Heart right ventricle (tissue), 16 donors: ENCODE data around the gene ANKRD33. TPM values are rescaled to one million over a fixed set of nuclear protein-coding genes. Genes with fewer than 3 reads are reported as not detected.

Experiments
- ATAC-seq, 8 donors: fragments of 200-7000 bp; cut with Tn5 transposase; one replicate each; pipeline ENCODE4 v1.9.1; 2020; ENCODE audit warnings: mild to moderate bottlenecking in 8 of 8, moderate library complexity in 8 of 8, moderate number of reproducible peaks in 1 of 8
- DNase-seq, 2 donors: peaks; one replicate each; pipeline ENCODE4 v3.0.0-alpha.2; 2020
- H3K27ac ChIP-seq, 10 donors: fragments of 200-600 bp; sonication (generic) in 2 of 10; one replicate each; pipeline versions ENCODE4 v1.5.0 to v1.8.0; 2020 to 2022; ENCODE audit warnings: mild to moderate bottlenecking in 3 of 10
- H3K27me3 ChIP-seq, 7 donors: fragments of 200-600 bp; one replicate each; pipeline ENCODE4 v1.8.0; 2021 to 2022; ENCODE audit warnings: mild to moderate bottlenecking in 2 of 7
- H3K36me3 ChIP-seq, 9 donors: fragments of 200-600 bp; sonication (generic) in 1 of 9; one replicate each; pipeline versions ENCODE4 v1.5.0 to v1.8.0; 2020 to 2022; ENCODE audit warnings: mild to moderate bottlenecking in 2 of 9
- H3K4me1 ChIP-seq, 9 donors: fragments of 200-600 bp; sonication (generic) in 1 of 9; one replicate each; pipeline versions ENCODE4 v1.5.0 to v1.8.0; 2020 to 2022; ENCODE audit warnings: mild to moderate bottlenecking in 4 of 9
- H3K4me3 ChIP-seq, 10 donors: fragments of 200-600 bp; sonication (generic) in 2 of 10; one replicate each; pipeline versions ENCODE4 v1.5.0 to v1.8.0; 2020 to 2022; ENCODE audit warnings: mild to moderate bottlenecking in 7 of 10, moderate library complexity in 2 of 10
- H3K9me3 ChIP-seq, 11 donors: fragments of 200-600 bp in 10 of 11; sonication (generic) in 2 of 11; one replicate each; pipeline versions ENCODE4 v1.5.0 to v1.8.0; 2013 to 2022; ENCODE audit warnings: mild to moderate bottlenecking in 2 of 11, control low read depth in 1 of 11, moderate library complexity in 1 of 11
- CTCF ChIP-seq, 9 donors: fragments of 200-600 bp; sonication (generic) in 2 of 9; IDR thresholded peaks; one replicate each; pipeline versions ENCODE4 v1.5.0 to v1.8.0; 2021 to 2022; ENCODE audit warnings: antibody characterized with exemption in 9 of 9, mild to moderate bottlenecking in 5 of 9, moderate library complexity in 1 of 9
- WGBS, 2 donors: extraction: QIAGEN DNeasy Blood & Tissue Kit; methylation state at CpG; one replicate each; pipeline ENCODE4 v1.1.7; 2013; ENCODE audit warnings: inconsistent platforms in 1 of 2; 5-methylcytosine and 5-hydroxymethylcytosine counted together
- intact Hi-C, 10 donors: fragments of 100-400 bp; cut with DNase I; formaldehyde crosslinking; loops; one replicate each; pipeline versions ENCODE4 v1.11.1 to v1.14.2; 2022
- polyA plus RNA-seq, 2 donors: library from polyadenylated mRNA; stranded (reverse); fragments of 200-250 nt; gene quantifications; one replicate each; pipeline ENCODE4 v1.2.3, GENCODE V29; 2013
- total RNA-seq, 10 donors: library from RNA; stranded (reverse); fragmentation: NEBNext Ultra II Directional in 3 of 10; extraction: Animal tissue kit (Norgen Biotek cat#: 25700) in 3 of 10; gene quantifications; one replicate each; pipeline versions ENCODE4 v1.2.1 to v1.2.4, GENCODE V29; 2021 to 2023
- donor health status: Arrhythmogenic right ventricular cardiomyopathy.
- donor health status: ischemic (EF 13 %, LVEDD 7.1; RV severe dilation, severe dysfunction).
- donor health status: healthy with polysubstance abuse.
- donor health status: DM: no; HTN: yes; CAD: no.
- donor health status: DM: no; HTN: no; CAD: no.
- donor health status: ischemic (EF 25% LVEDD 6.9; RV normal size, moderate dysfunction).
- donor health status: ischemic (EF 25% LVEDD 5.7; RV mildly dilated, moderate dysfunction).
- donor health status: healthy.
- donor health status: DM: yes; HTN: yes; CAD: no.
- donor health status: Ischemic cardiomyopathy.
- donor health status: ischemic (EF 35%, LVEDD 5.7; RV mildly dilated, moderate dysfunction).
- donor health status: nonischemic (EF 11% LVEDD 7.7; RV severe dilation, severe dysfunction).
- donor health status: DM: yes; HTN: yes; CAD: no.
- donor health status: PGD.
- donor health status: ischemic (EF 29% LVEDD 5.4; RV normal size, mild dysfunction).
- donor health status: nonischemic (EF 23%, LVEDD 6.1; RV moderate dilation, normal function).

ANKRD33 gene
- total and polyA plus RNA-seq, 12 donors: 0.01 TPM; not detected in 11

- WGBS, 2 donors: 97 to 98% methylated on average over 3 of the region's 3 CpGs
- Histone ChIP-seq H3K36me3 (no peaks in the 10 kb centered on the region), H3K9me3 (no peaks in the 10 kb centered on the region), H3K27ac (no peak overlapping the region), H3K4me3 (no peak overlapping the region), H3K27me3 (peaks cover 0 to 36% (median 20%) of the 10 kb centered on the region in 7 donors), H3K4me1 (peaks cover 6 to 36% (median 20%) of the 10 kb centered on the region in 9 donors)
- no peak for ATAC-seq
- no peak for TF ChIP-seq CTCF (IDR thresholded peaks at IDR 0.05)
- DNase-seq: no peak
- intact Hi-C loops: loop anchor here in 8 of 10 donors (5.0 to 10.0 kb wide), 8 partner anchors 40 to 450 kb away; partner anchors contain the start of gene SLC4A8 (in 2 of the 8)
These were observed 15.3 kb upstream of the ANKRD33 start for GRCh38 chr12:51872689-51872981.

- H3K9me3 ChIP-seq: no peaks in the 10 kb centered on the region
- intact Hi-C loops: loop anchor here in 8 of 10 donors (5.0 to 10.0 kb wide), 8 partner anchors 41 to 451 kb away; partner anchors contain the start of gene SLC4A8 (in 2 of the 8)
- no peak for ATAC-seq
- 87 to 91% methylated on average over 8 of the region's 8 CpGs for WGBS, 2 donors
- H3K27ac ChIP-seq: no peak overlapping the region
- no peak for DNase-seq
- H3K4me3 ChIP-seq: no peak overlapping the region
- no peaks in the 10 kb centered on the region for H3K36me3 ChIP-seq
- H3K4me1 ChIP-seq: peaks cover 6 to 33% (median 20%) of the 10 kb centered on the region in 9 donors
- no peak for TF ChIP-seq CTCF (IDR thresholded peaks at IDR 0.05)
- H3K27me3 ChIP-seq: peaks cover 0 to 28% (median 15%) of the 10 kb centered on the region in 7 donors
These were observed 14.5 kb upstream of the ANKRD33 start for GRCh38 chr12:51873251-51873994.

- 70 to 71% methylated on average over 8 of the region's 8 CpGs for WGBS, 2 donors
- Histone ChIP-seq H3K27ac (no peak overlapping the region), H3K4me1 (peaks cover 3 to 27% (median 16%) of the 10 kb centered on the region in 9 donors), H3K4me3 (no peak overlapping the region), H3K9me3 (no peaks in the 10 kb centered on the region), H3K27me3 (peaks cover 0 to 22% (median 9%) of the 10 kb centered on the region in 7 donors), H3K36me3 (no peaks in the 10 kb centered on the region)
- no peak for DNase-seq
- intact Hi-C loops: loop anchor here in 9 of 10 donors (2.0 to 10.0 kb wide), 9 partner anchors 42 to 453 kb away; partner anchors contain the start of gene SLC4A8 (in 2 of the 9)
- TF ChIP-seq CTCF (IDR thresholded peaks at IDR 0.05): no peak
- no peak for ATAC-seq
These were observed 13.9 kb upstream of the ANKRD33 start for GRCh38 chr12:51874000-51874399.

GRCh38 chr12:51874486-51874885, 13.4 kb upstream of the ANKRD33 start:
- no peak for TF ChIP-seq CTCF (IDR thresholded peaks at IDR 0.05)
- 92 to 94% methylated on average over 4 of the region's 4 CpGs for WGBS, 2 donors
- Histone ChIP-seq H3K4me1 (peaks cover 0 to 22% (median 11%) of the 10 kb centered on the region in 9 donors), H3K4me3 (no peak overlapping the region), H3K36me3 (no peaks in the 10 kb centered on the region), H3K27me3 (peaks cover 0 to 17% (median 4%) of the 10 kb centered on the region in 7 donors), H3K9me3 (no peaks in the 10 kb centered on the region), H3K27ac (no peak overlapping the region)
- intact Hi-C loops: loop anchor here in 9 of 10 donors (2.0 to 10.0 kb wide), 9 partner anchors 42 to 454 kb away; partner anchors contain the start of gene SLC4A8 (in 2 of the 9)
- ATAC-seq: no peak
- no peak for DNase-seq
